HCT116 (cell line): Measurements from ENCODE around the gene FHIT. TPM values are rescaled to one million over a fixed set of nuclear protein-coding genes. Genes with fewer than 3 reads are reported as not detected.

ENCODE experiments used
- ATAC-seq: fragments of 200-7000 bp; cut with Tn5 transposase; 2 replicates; pipeline ENCODE4 v1.9.1; 2020; ENCODE audit warnings: mild to moderate bottlenecking, moderate library complexity
- BruUV-seq: library from RNA; stranded (reverse); fragments of 400-500 nt; replicated peaks from 2 replicates; lab custom pipeline; 2021; lab: Mats Ljungman, UMichigan
- CTCF ChIA-PET: fragments of 300-600 bp; sonication (Branson Sonifier 250); formaldehyde crosslinking; loops from one replicate; lab custom pipeline; 2021; ENCODE audit warnings: antibody characterized with exemption; lab: Charles Lee
- POLR2A ChIA-PET: fragments of 300-600, 350-600 bp; sonication (Branson Sonifier 250); formaldehyde crosslinking; loops from one replicate; lab custom pipeline; 2021; ENCODE audit warnings: antibody characterized with exemption; lab: Charles Lee
- RAD21 ChIA-PET, 2 experiments: fragments of 300-600 bp; sonication (Branson Sonifier 250); formaldehyde crosslinking; loops; one replicate each; lab custom pipeline; 2023; ENCODE audit warnings: low total read pairs in 2 of 2; ENCODE audit not compliant: uncharacterized antibody in 2 of 2, unreplicated experiment in 2 of 2, low non-redundant PET in 1 of 2; lab: Charles Lee
- DNase-seq: peaks from one replicate; pipeline ENCODE4 v3.0.0-alpha.2; 2010; ENCODE audit warnings: low read depth, low spot score
- H2AFZ ChIP-seq: fragments of 200-600 bp; shearing (Covaris generic), sonication (generic); 2 replicates; pipeline ENCODE4 v1.6.1; 2017; ENCODE audit warnings: low read depth, mixed run types, mixed read lengths, antibody characterized with exemption, low read length; ENCODE audit not compliant: poor library complexity, severe bottlenecking
- H3K27ac ChIP-seq: 2 replicates; pipeline ENCODE4 v1.5.1; 2012; ENCODE audit warnings: low read depth, low read length
- H3K27me3 ChIP-seq: fragments of 200-600 bp; sonication (generic); 2 replicates; pipeline ENCODE4 v1.6.1; 2016; ENCODE audit warnings: mixed run types, low read length, mixed read lengths; ENCODE audit not compliant: insufficient read depth
- H3K36me3 ChIP-seq, 2 experiments: fragments of 200-500 bp in 1 of 2; fragments of 200-600 bp in 1 of 2; sonication (Bioruptor generic) in 1 of 2; sonication (generic) in 1 of 2; 2 replicates each; pipeline versions ENCODE4 v1.5.1 to v1.6.1; 2014 to 2016; ENCODE audit warnings: low read length in 2 of 2, inconsistent platforms in 1 of 2, mixed read lengths in 1 of 2, mixed run types in 1 of 2; ENCODE audit not compliant: insufficient read depth in 2 of 2, control insufficient read depth in 1 of 2
- H3K4me1 ChIP-seq, 2 experiments: fragments of 200-600 bp in 1 of 2; sonication (generic) in 1 of 2; 2 replicates each; pipeline versions ENCODE4 v1.5.1 to v1.6.1; 2012 to 2017; ENCODE audit warnings: low read length in 2 of 2, inconsistent platforms in 1 of 2, mild to moderate bottlenecking in 1 of 2, mixed read lengths in 1 of 2, mixed run types in 1 of 2, moderate library complexity in 1 of 2; ENCODE audit not compliant: insufficient read depth in 2 of 2, control insufficient read depth in 1 of 2
- H3K4me2 ChIP-seq: fragments of 200-600 bp; sonication (generic); 2 replicates; pipeline ENCODE4 v1.6.1; 2017; ENCODE audit warnings: mixed run types, low read length, mixed read lengths
- H3K4me3 ChIP-seq, 2 experiments: fragments of 200-600 bp in 1 of 2; sonication (generic) in 1 of 2; replicated peaks in 1 of 2; 2 replicates each; pipeline ENCODE4 v1.5.1; 2011 to 2016; ENCODE audit warnings: low read length in 2 of 2, control low read depth in 1 of 2, low read depth in 1 of 2, mild to moderate bottlenecking in 1 of 2, mixed read lengths in 1 of 2, mixed run types in 1 of 2
- H3K79me2 ChIP-seq: fragments of 200-600 bp; sonication (generic); 2 replicates; pipeline ENCODE4 v1.6.1; 2017; ENCODE audit warnings: mild to moderate bottlenecking, mixed run types, low read length, moderate library complexity, mixed read lengths; ENCODE audit not compliant: insufficient read depth
- H3K9ac ChIP-seq: fragments of 200-600 bp; sonication (generic); 2 replicates; pipeline ENCODE4 v1.6.1; 2016; ENCODE audit warnings: low read length, mixed read lengths
- H3K9me2 ChIP-seq: fragments of 200-600 bp; sonication (generic), shearing (Covaris generic); 2 replicates; pipeline ENCODE4 v1.6.1; 2017; ENCODE audit warnings: mixed run types, mild to moderate bottlenecking, moderate library complexity; ENCODE audit not compliant: insufficient read depth
- H3K9me3 ChIP-seq, 2 experiments: fragments of 200-500 bp in 1 of 2; fragments of 200-600 bp in 1 of 2; sonication (Bioruptor generic) in 1 of 2; sonication (generic) in 1 of 2; 2 replicates each; pipeline ENCODE4 v1.6.1; 2014 to 2017; ENCODE audit warnings: low read length in 2 of 2, mixed read lengths in 2 of 2, inconsistent platforms in 1 of 2, low read depth in 1 of 2, mild to moderate bottlenecking in 1 of 2, mixed run types in 1 of 2, moderate library complexity in 1 of 2; ENCODE audit not compliant: control insufficient read depth in 1 of 2, insufficient read depth in 1 of 2
- H4K20me1 ChIP-seq: fragments of 200-600 bp; sonication (generic), shearing (Covaris generic); 2 replicates; pipeline ENCODE4 v1.6.1; 2017; ENCODE audit warnings: mixed run types, mild to moderate bottlenecking, moderate library complexity; ENCODE audit not compliant: insufficient read depth
- CBX3 ChIP-seq: IDR thresholded peaks from 2 replicates; pipeline ENCODE4 v1.6.1; 2012; ENCODE audit warnings: low read depth
- CEBPB ChIP-seq: IDR thresholded peaks from 2 replicates; pipeline ENCODE4 v1.6.1; 2012; ENCODE audit warnings: low read depth
- EZH2 ChIP-seq: fragments of 200-600 bp; sonication (generic); IDR thresholded peaks from 2 replicates; pipeline ENCODE4 v1.6.1; 2017; ENCODE audit warnings: antibody characterized with exemption, mixed run types
- EZH2phosphoT487 ChIP-seq: fragments of 200-600 bp; IDR thresholded peaks from 2 replicates; pipeline ENCODE4 v1.6.1; 2018; ENCODE audit warnings: antibody characterized with exemption, borderline replicate concordance
- FOSL1 ChIP-seq: IDR thresholded peaks from 2 replicates; pipeline ENCODE4 v1.6.1; 2012; ENCODE audit warnings: low read depth
- JUND ChIP-seq: IDR thresholded peaks from 2 replicates; pipeline ENCODE4 v1.6.1; 2012
- MAX ChIP-seq: IDR thresholded peaks from 2 replicates; pipeline ENCODE4 v1.6.1; 2012
- POLR2A ChIP-seq: IDR thresholded peaks from 2 replicates; pipeline ENCODE4 v1.7.0; 2011; ENCODE audit warnings: borderline replicate concordance; ENCODE audit not compliant: insufficient read depth, insufficient read length; ENCODE audit errors: extremely low read depth
- POLR2AphosphoS5 ChIP-seq: IDR thresholded peaks from 2 replicates; pipeline ENCODE4 v1.6.1; 2011; ENCODE audit warnings: mild to moderate bottlenecking, low read depth, low read length, moderate library complexity
- RAD21 ChIP-seq: IDR thresholded peaks from 2 replicates; pipeline ENCODE4 v1.6.1; 2012; ENCODE audit warnings: low read depth, mild to moderate bottlenecking
- SIN3A ChIP-seq: IDR thresholded peaks from 2 replicates; pipeline ENCODE4 v1.6.1; 2012; ENCODE audit warnings: low read depth
- SP1 ChIP-seq: IDR thresholded peaks from 2 replicates; pipeline ENCODE4 v1.6.1; 2012; ENCODE audit warnings: low read depth
- SRF ChIP-seq: IDR thresholded peaks from 2 replicates; pipeline ENCODE4 v1.6.1; 2012; ENCODE audit warnings: low read depth
- TCF7L2 ChIP-seq: IDR thresholded peaks from 2 replicates; pipeline ENCODE4 v1.7.0; 2011; ENCODE audit warnings: borderline replicate concordance, inconsistent platforms; ENCODE audit not compliant: insufficient read depth, insufficient read length; ENCODE audit errors: extremely low read depth
- YY1 ChIP-seq: IDR thresholded peaks from 2 replicates; pipeline ENCODE4 v1.6.1; 2011; ENCODE audit warnings: low read length, low read depth, moderate library complexity, mild to moderate bottlenecking; ENCODE audit not compliant: insufficient replicate concordance; ENCODE audit errors: extremely low read depth
- ZBTB33 ChIP-seq: IDR thresholded peaks from 2 replicates; pipeline ENCODE4 v1.6.1; 2011; ENCODE audit warnings: mild to moderate bottlenecking, low read length, moderate library complexity; ENCODE audit not compliant: insufficient replicate concordance; ENCODE audit errors: extremely low read depth
- ZFX ChIP-seq: fragments of 450-650 bp; IDR thresholded peaks from 2 replicates; pipeline ENCODE4 v1.6.1; 2017
- intact Hi-C: fragments of 100-400 bp; cut with micrococcal nuclease; formaldehyde crosslinking; loops from 2 replicates; pipeline ENCODE4 v1.10.0; 2022
- total RNA-seq: library from RNA; stranded (reverse); gene quantifications from one replicate; pipeline ENCODE4 v1.2.1, GENCODE V29; 2021; ENCODE audit not compliant: unreplicated experiment
- TF ChIP-seq, protein P1 (sequence below), 3 experiments: fragments of 200-600 bp in 1 of 3; sonication (generic) in 1 of 3; IDR thresholded peaks in 2 of 3; conservative IDR thresholded peaks in 1 of 3; 2 replicates each; pipeline ENCODE4 v1.5.1; 2012 to 2017; ENCODE audit warnings: low read depth in 2 of 3, low read length in 2 of 3, antibody characterized with exemption in 1 of 3, borderline replicate concordance in 1 of 3, control low read depth in 1 of 3, mild to moderate bottlenecking in 1 of 3, mixed read lengths in 1 of 3, mixed run types in 1 of 3, moderate library complexity in 1 of 3; ENCODE audit not compliant: insufficient read depth in 1 of 3

FHIT gene
- total RNA-seq, 1 experiment from 2014 or later = 20.1 TPM

DNA sequence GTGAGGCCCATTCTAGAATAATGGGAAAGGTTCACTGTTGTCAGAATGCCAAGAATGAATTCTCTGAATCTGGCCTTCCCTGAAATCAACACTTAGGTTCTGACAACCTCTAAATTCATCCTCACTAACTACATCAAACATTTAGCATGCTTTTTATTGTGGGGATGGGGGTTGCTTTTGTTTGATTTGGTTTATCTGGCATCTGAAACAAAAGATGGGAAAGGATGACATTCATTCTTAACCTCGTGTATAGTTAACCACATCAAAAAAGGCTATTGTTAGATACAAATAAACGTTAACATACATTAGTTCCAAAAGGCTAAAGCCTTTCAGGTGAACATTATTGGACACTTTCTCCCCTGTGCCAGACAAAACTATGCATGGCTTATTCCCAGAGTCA, 357.3 kb downstream of the FHIT start:
- no peak overlapping the region for H3K27ac ChIP-seq
- no peaks in the 10 kb centered on the region for H3K9me3 ChIP-seq
- no peak overlapping the region for H3K4me3 ChIP-seq
- H3K27me3 ChIP-seq = no peaks in the 10 kb centered on the region
- H3K79me2 ChIP-seq = no peaks in the 10 kb centered on the region
- TF ChIP-seq POLR2AphosphoS5 = no peak
- no peak for TF ChIP-seq MAX
- TF ChIP-seq JUND = no peak
- TF ChIP-seq YY1 = no peak
- TF ChIP-seq POLR2A = no peak
- no peak for TF ChIP-seq EZH2phosphoT487
- TF ChIP-seq, protein P1, sequence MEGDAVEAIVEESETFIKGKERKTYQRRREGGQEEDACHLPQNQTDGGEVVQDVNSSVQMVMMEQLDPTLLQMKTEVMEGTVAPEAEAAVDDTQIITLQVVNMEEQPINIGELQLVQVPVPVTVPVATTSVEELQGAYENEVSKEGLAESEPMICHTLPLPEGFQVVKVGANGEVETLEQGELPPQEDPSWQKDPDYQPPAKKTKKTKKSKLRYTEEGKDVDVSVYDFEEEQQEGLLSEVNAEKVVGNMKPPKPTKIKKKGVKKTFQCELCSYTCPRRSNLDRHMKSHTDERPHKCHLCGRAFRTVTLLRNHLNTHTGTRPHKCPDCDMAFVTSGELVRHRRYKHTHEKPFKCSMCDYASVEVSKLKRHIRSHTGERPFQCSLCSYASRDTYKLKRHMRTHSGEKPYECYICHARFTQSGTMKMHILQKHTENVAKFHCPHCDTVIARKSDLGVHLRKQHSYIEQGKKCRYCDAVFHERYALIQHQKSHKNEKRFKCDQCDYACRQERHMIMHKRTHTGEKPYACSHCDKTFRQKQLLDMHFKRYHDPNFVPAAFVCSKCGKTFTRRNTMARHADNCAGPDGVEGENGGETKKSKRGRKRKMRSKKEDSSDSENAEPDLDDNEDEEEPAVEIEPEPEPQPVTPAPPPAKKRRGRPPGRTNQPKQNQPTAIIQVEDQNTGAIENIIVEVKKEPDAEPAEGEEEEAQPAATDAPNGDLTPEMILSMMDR (IDR thresholded peaks at IDR 0.05 in 2 of 3, conservative IDR thresholded peaks at IDR 0.05 in 1 of 3; ENCODE audit: borderline replicate concordance in 1 of 3, insufficient read depth in 1 of 3, low read depth in 2 of 3, low read length in 2 of 3) = no peak
- no peak for TF ChIP-seq SRF
- BruUV-seq = no TSS peak
- H3K9me2 ChIP-seq = no peaks in the 10 kb centered on the region
- no peak overlapping the region for H3K4me2 ChIP-seq
- H3K36me3 ChIP-seq = no peaks in the 10 kb centered on the region
- H4K20me1 ChIP-seq = no peaks in the 10 kb centered on the region
- H3K9ac ChIP-seq = no peak overlapping the region
- ChIA-PET POLR2A (no interaction called here), CTCF (no interaction called here), RAD21 (no interaction called here)
- intact Hi-C loops = no loop called here
- ATAC-seq (no peak), DNase-seq (no peak)
- peaks cover 0 to 12% of the 10 kb centered on the region in 2 experiments; a peak in 2 of 4 replicates for H3K4me1 ChIP-seq
- H2AFZ ChIP-seq = no peak overlapping the region

DNA sequence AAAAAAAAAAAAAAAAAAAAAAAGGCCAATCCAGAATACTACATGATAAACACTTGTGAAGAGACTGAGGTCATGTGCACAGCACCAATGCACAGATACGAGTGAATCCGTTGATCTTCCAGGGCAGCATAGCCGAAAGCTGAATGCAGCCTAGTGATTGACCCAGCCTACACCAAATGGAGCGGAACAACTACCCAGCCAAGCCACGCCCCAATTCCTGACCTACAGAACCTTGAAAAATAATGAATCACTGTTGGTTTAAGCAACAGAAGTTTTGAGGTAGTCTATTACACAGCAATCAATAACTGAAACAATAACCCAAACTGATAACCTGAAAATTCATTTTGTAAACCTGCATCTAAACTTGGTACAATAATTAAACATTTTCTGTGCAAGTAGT, 361.0 kb downstream of the FHIT start:
- RAD21 ChIA-PET = no interaction called here
- CTCF ChIA-PET = no interaction called here

More for the DNA sequence above, 361.0 kb downstream of the FHIT start:
- Histone ChIP-seq H3K9ac (no peak overlapping the region), H3K4me2 (no peak overlapping the region), H3K4me3 (no peak overlapping the region), H3K27me3 (no peaks in the 10 kb centered on the region), H3K79me2 (no peaks in the 10 kb centered on the region), H3K9me2 (no peaks in the 10 kb centered on the region), H2AFZ (no peak overlapping the region), H4K20me1 (no peaks in the 10 kb centered on the region), H3K9me3 (no peaks in the 10 kb centered on the region), H3K27ac (no peak overlapping the region), H3K4me1 (peaks cover 0 to 14% of the 10 kb centered on the region in 2 experiments; a peak in 2 of 4 replicates), H3K36me3 (no peaks in the 10 kb centered on the region)
- ATAC-seq (no peak), DNase-seq (no peak)
- no TSS peak for BruUV-seq
- POLR2A ChIA-PET = no interaction called here
- intact Hi-C loops = no loop called here
- TF ChIP-seq SP1 (no peak), JUND (no peak), POLR2A (no peak), FOSL1 (no peak), ZBTB33 (no peak), TCF7L2 (no peak), RAD21 (no peak), POLR2AphosphoS5 (no peak), ZFX (no peak), CEBPB (no peak), YY1 (no peak), EZH2 (no peak), SIN3A (no peak), CBX3 (no peak)
